ENCODE results near the gene GPANK1. TPM values are rescaled to one million over a fixed set of nuclear protein-coding genes. Genes with fewer than 3 reads are reported as not detected.

The GPANK1 gene
- total RNA-seq, 4 donors from 2014 or later, result 7.1 to 23.6 (median 15.6) TPM

DNA sequence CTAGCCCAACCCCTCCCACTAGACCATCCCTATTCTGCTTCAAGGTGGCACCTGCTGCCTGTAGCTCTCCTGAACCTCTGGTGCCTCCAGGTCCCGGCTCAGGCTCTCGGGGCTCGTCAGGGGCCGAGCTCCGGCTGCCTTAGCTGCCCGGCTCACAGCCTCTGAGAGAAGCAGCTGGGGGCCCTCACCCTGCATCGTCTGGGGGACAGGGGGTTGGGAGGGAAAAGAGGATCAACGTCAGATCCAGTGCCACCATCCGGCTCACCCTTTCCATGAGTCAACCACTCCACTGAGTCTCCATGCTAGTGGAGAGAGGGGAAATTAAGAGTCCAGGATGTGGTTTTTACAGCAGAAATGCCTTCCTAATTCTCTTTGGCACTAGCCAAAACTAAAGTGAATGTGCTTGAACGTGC, 25.3 kb downstream of the GPANK1 start:
- ATAC-seq (ENCODE audit: low FRiP score) (peak; percentile 13), DNase-seq (ENCODE audit: low spot score) (no peak)
- no peak for TF ChIP-seq CTCF (IDR thresholded peaks at IDR 0.05)

DNA sequence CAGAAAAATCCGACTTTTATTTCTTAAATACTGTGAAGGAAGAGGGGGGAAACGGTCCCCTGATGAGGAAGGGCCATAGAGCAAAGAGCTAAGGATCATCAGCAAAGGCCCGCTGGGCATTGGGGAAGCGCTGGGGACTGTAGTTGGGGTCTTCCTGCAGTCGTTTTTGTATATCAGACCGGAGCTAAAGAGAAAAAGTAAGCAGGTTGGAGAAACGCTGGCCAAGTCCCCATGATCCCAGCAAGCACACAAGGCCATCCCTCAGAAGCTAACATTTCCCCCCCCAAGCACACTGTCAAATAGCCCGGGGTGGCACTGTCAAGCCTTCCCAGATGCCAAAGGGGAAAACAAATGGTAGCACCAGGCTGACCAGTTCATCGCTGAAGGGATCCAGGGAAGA, 25.8 kb downstream of the GPANK1 start:
- ATAC-seq (ENCODE audit: low FRiP score) (no peak), DNase-seq (ENCODE audit: low spot score) (no peak)
- TF ChIP-seq CTCF (IDR thresholded peaks at IDR 0.05), result no peak

DNA sequence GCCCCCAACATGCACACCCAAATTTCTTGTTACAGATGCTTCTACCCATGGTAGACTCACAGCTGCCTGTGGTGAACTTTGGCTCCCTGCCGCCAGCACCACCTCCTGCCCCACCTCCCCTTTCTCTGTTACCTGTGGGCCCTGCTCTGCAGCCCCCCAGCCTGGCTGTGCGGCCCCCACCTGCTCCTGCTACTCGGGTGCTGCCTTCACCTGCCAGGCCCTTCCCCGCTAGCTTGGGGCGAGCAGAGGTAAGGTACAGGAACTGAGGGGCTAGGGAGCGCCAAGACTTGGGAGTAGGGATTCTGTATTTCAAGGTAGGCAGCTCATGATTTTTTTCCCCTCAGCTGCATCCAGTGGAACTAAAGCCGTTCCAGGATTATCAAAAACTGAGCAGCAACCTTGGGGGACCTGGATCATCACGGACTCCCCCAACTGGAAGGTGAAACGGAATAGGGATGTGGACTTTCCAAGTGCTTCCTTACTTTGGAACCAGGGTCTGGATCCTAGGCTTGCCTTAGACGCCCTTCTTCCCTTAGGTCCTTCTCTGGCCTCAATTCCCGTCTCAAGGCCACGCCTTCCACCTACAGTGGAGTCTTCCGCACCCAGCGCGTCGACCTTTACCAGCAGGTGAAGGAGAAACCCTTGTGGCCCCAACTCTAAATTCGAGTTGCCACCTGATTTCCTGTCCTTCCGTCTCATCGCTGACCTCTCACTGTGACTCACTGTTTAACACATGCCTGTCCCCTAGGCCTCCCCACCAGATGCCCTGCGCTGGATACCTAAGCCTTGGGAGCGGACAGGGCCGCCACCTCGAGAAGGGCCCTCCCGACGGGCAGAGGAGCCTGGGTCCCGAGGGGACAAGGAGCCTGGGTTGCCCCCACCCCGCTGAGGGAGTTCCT, 27.9 kb downstream of the GPANK1 start:
- no peak for DNase-seq (ENCODE audit: low spot score)
- no peak for TF ChIP-seq CTCF (IDR thresholded peaks at IDR 0.05)
- no peak for ATAC-seq (ENCODE audit: low FRiP score)

DNA sequence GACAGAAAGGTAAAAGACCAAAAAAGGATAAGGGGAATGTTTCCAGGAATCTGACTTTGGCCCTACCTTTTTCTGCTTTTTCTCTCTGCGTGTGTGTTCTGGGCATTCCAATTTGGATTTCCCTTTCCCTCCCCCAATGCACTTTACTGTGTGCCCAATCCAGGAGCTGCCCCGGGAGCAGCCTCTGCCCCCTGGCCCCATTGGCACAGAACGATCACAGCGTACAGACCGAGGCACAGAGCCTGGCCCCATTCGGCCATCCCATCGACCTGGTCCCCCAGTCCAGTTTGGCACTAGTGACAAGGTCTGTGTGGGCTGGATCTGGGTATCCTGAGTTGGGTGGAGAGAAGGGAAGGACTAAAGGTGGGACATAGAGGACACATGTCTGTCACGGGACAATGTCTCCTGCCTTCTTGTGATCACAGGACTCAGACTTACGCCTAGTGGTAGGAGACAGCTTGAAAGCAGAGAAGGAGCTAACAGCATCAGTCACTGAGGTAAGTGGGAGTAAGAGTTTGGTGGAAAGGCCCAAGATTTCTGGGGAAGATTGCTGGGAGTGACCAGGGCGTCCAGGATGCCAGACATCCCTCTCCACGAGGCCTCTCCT, 29.7 kb downstream of the GPANK1 start:
- TF ChIP-seq CTCF (IDR thresholded peaks at IDR 0.05), result no peak
- DNase-seq (ENCODE audit: low spot score) (no peak), ATAC-seq (ENCODE audit: low FRiP score) (no peak)

DNA sequence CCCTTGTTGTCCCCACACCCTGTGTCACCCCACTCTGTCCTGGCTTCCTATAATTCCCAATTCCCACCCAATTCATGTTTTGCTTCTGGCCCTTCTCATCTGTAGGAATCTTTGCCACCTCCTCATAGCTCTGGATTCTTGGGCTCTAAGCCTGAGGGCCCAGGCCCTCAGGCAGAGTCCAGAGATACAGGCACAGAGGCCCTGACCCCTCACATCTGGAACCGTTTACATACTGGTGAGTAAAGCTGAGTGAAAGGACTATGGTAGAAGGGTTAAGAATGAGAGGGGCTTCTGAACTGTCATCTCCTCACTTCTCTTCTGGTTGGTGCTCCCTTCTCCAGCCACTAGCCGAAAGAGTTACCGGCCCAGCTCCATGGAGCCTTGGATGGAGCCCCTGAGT, 30.7 kb downstream of the GPANK1 start:
- no peak for ATAC-seq (ENCODE audit: low FRiP score)
- DNase-seq (ENCODE audit: low spot score), result no peak
- no peak for TF ChIP-seq CTCF (IDR thresholded peaks at IDR 0.05)

- no peak for ATAC-seq (ENCODE audit: low FRiP score)
- no peak for DNase-seq (ENCODE audit: low spot score)
- no peak for TF ChIP-seq CTCF (IDR thresholded peaks at IDR 0.05)
Observed at GRCh38 chr6:31633447-31633846, 31.4 kb downstream of the GPANK1 start.

All from omental fat pad (tissue), 4 donors.